GM19025 (cell line): ENCODE data around the gene PCDH9.

ENCODE experiments used
- ATAC-seq: cut with Tn5 transposase; IDR thresholded peaks from one replicate; pipeline ENCODE4 v1.9.1; 2021; ENCODE audit warnings: mild to moderate bottlenecking, low read depth, moderate library complexity; ENCODE audit not compliant: unreplicated experiment

PCDH9 gene

GRCh38 chr13:66377569-66377968 is 852.6 kb downstream of the PCDH9 start:
- no peak for ATAC-seq

GRCh38 chr13:66375756-66376155 is 854.4 kb downstream of the PCDH9 start:
- no peak for ATAC-seq

- no peak for ATAC-seq
Measured at GRCh38 chr13:66369666-66370065, 860.5 kb downstream of the PCDH9 start.

- no peak for ATAC-seq
Measured at GRCh38 chr13:66367356-66367755, 862.8 kb downstream of the PCDH9 start.

GRCh38 chr13:66365101-66365500 is 865.0 kb downstream of the PCDH9 start:
- no peak for ATAC-seq

GRCh38 chr13:66364346-66364745 is 865.8 kb downstream of the PCDH9 start:
- no peak for ATAC-seq

- no peak for ATAC-seq
Measured at GRCh38 chr13:66362485-66362884, 867.7 kb downstream of the PCDH9 start.

GRCh38 chr13:66359910-66360552 is 870.1 kb downstream of the PCDH9 start:
- ATAC-seq, result peak; percentile 72

GRCh38 chr13:66359393-66359792 is 870.7 kb downstream of the PCDH9 start:
- ATAC-seq, result no peak

GRCh38 chr13:66358564-66358963 is 871.6 kb downstream of the PCDH9 start:
- ATAC-seq, result no peak

- no peak for ATAC-seq
Measured at GRCh38 chr13:66357463-66357862, 872.7 kb downstream of the PCDH9 start.

- ATAC-seq, result no peak
Measured at GRCh38 chr13:66354879-66355751, 875.0 kb downstream of the PCDH9 start.

- ATAC-seq, result no peak
Measured at GRCh38 chr13:66353664-66354063, 876.5 kb downstream of the PCDH9 start.

GRCh38 chr13:66349966-66350365 is 880.2 kb downstream of the PCDH9 start:
- ATAC-seq, result no peak

- ATAC-seq, result no peak
Measured at GRCh38 chr13:66348745-66349690, 881.1 kb downstream of the PCDH9 start.

GRCh38 chr13:66347486-66348117 is 882.5 kb downstream of the PCDH9 start:
- ATAC-seq, result no peak

- no peak for ATAC-seq
Measured at GRCh38 chr13:66345971-66346370, 884.2 kb downstream of the PCDH9 start.

- no peak for ATAC-seq
Measured at GRCh38 chr13:66345518-66345810, 884.7 kb downstream of the PCDH9 start.

GRCh38 chr13:66344805-66345517 is 885.2 kb downstream of the PCDH9 start:
- ATAC-seq, result no peak
